Measurements from ENCODE around the gene GCNT3.
A peak's percentile ranks its signal among the peaks of the same experiment; 100 is the strongest.

Gene GCNT3

GRCh38 chr15:59657635-59658125, 46.1 kb downstream of the GCNT3 start:
- DNase-seq, result no peak
- peak overlapping the region in 6 of 7 experiments; percentile 16 to 88 (median 83) for H3K4me3 ChIP-seq (ENCODE audit: control insufficient read depth in 1 of 7, extremely low read depth in 1 of 7, insufficient read depth in 4 of 7, low read depth in 2 of 7, low read length in 6 of 7)
- H3K27me3 ChIP-seq (replicated peaks in 2 of 5; ENCODE audit: control insufficient read depth in 4 of 5, insufficient read depth in 5 of 5, low read length in 4 of 5), result no peaks in the 10 kb centered on the region
- WGBS (ENCODE audit: insufficient coverage), result 80% methylated on average over 10 of the region's 23 CpGs
- H3K27ac ChIP-seq (ENCODE audit: insufficient read depth in 1 of 2, low read depth in 1 of 2, low read length in 2 of 2, poor library complexity in 1 of 2, severe bottlenecking in 2 of 2), result peak overlapping the region in 1 of 2 experiments; percentile 85
- peaks cover 5 to 32% (median 17%) of the 10 kb centered on the region in 4 experiments for H3K4me1 ChIP-seq (ENCODE audit: control extremely low read depth in 1 of 4, control insufficient read depth in 4 of 4, insufficient read depth in 4 of 4, low read length in 3 of 4)
- ChIA-PET POLR2A (interaction anchor here (0.6 to 1.3 kb wide), 5 partner anchors 12 to 768 kb away, joined by 3 to 5 read pairs (median 4); partner anchors contain the start of gene BNIP2), CTCF (interaction anchor here (0.9 to 1.3 kb wide), 3 partner anchors 17 to 1351 kb away, joined by 4 read pairs; no protein-coding TSS in a partner anchor)
- peaks cover 15 to 38% (median 27%) of the 10 kb centered on the region in 4 experiments for H3K36me3 ChIP-seq (ENCODE audit: control insufficient read depth in 4 of 4, insufficient read depth in 4 of 4, low read length in 3 of 4)
- H3K9me3 ChIP-seq (ENCODE audit: control extremely low read depth in 1 of 5, control insufficient read depth in 4 of 5, insufficient read depth in 2 of 5, low read depth in 1 of 5, low read length in 4 of 5), result peaks cover 0 to under 1% (median 0%) of the 10 kb centered on the region in 5 experiments

DNA sequence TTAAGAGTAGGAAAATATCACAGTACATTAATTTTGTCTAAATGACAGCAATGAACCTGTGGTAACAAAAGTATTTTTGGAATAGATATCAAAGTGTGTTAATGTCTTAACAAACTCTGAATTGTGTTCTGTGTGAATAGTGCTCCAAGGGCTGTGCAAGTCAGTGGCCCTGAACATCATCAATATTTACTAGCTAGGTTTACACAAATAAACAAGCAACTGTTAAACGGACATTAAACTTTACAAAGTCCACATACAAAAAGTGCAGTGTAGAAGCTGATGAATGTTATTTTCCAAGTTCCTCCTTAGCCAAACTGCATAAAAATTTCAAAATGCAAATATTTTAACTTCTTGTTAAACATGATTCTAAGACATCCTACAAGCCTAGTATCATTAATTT, 47.8 kb downstream of the GCNT3 start:
- no CpG with 5 or more reads among the region's 1 CpG for whole genome bisulfite sequencing (ENCODE audit: insufficient coverage)
- Histone ChIP-seq H3K36me3 (ENCODE audit: control insufficient read depth in 4 of 4, insufficient read depth in 4 of 4, low read length in 3 of 4) (peaks cover 11 to 41% (median 25%) of the 10 kb centered on the region in 4 experiments), H3K9me3 (ENCODE audit: control extremely low read depth in 1 of 5, control insufficient read depth in 4 of 5, insufficient read depth in 2 of 5, low read depth in 1 of 5, low read length in 4 of 5) (no peaks in the 10 kb centered on the region), H3K27me3 (replicated peaks in 2 of 5; ENCODE audit: control insufficient read depth in 4 of 5, insufficient read depth in 5 of 5, low read length in 4 of 5) (no peaks in the 10 kb centered on the region), H3K4me1 (ENCODE audit: control extremely low read depth in 1 of 4, control insufficient read depth in 4 of 4, insufficient read depth in 4 of 4, low read length in 3 of 4) (peaks cover 5 to 26% (median 17%) of the 10 kb centered on the region in 4 experiments), H3K4me3 (ENCODE audit: control insufficient read depth in 1 of 7, extremely low read depth in 1 of 7, insufficient read depth in 4 of 7, low read depth in 2 of 7, low read length in 6 of 7) (no peak overlapping the region), H3K27ac (ENCODE audit: insufficient read depth in 1 of 2, low read depth in 1 of 2, low read length in 2 of 2, poor library complexity in 1 of 2, severe bottlenecking in 2 of 2) (no peak overlapping the region)
- ChIA-PET POLR2A (interaction anchor here (1.1 kb wide), 1 partner anchor 28 kb away, joined by 3 read pairs; no protein-coding TSS in a partner anchor), CTCF (interaction anchor here (1.1 kb wide), 1 partner anchor 26 kb away, joined by 3 read pairs; no protein-coding TSS in a partner anchor)
- DNase-seq, result no peak

- POLR2A ChIA-PET, result no interaction called here
- CTCF ChIA-PET, result no interaction called here
- peaks cover 0 to 6% (median 2%) of the 10 kb centered on the region in 4 experiments for H3K4me1 ChIP-seq (ENCODE audit: control extremely low read depth in 1 of 4, control insufficient read depth in 4 of 4, insufficient read depth in 4 of 4, low read length in 3 of 4)
- no peak overlapping the region for H3K27ac ChIP-seq (ENCODE audit: insufficient read depth in 1 of 2, low read depth in 1 of 2, low read length in 2 of 2, poor library complexity in 1 of 2, severe bottlenecking in 2 of 2)
- 100% methylated on average over 1 of the region's 1 CpG for WGBS (ENCODE audit: insufficient coverage)
- no peaks in the 10 kb centered on the region for H3K27me3 ChIP-seq (replicated peaks in 2 of 5; ENCODE audit: control insufficient read depth in 4 of 5, insufficient read depth in 5 of 5, low read length in 4 of 5)
- no peak for DNase-seq
- no peaks in the 10 kb centered on the region for H3K9me3 ChIP-seq (ENCODE audit: control extremely low read depth in 1 of 5, control insufficient read depth in 4 of 5, insufficient read depth in 2 of 5, low read depth in 1 of 5, low read length in 4 of 5)
- no peak overlapping the region for H3K4me3 ChIP-seq (ENCODE audit: control insufficient read depth in 1 of 7, extremely low read depth in 1 of 7, insufficient read depth in 4 of 7, low read depth in 2 of 7, low read length in 6 of 7)
- peaks cover 13 to 58% (median 36%) of the 10 kb centered on the region in 4 experiments for H3K36me3 ChIP-seq (ENCODE audit: control insufficient read depth in 4 of 4, insufficient read depth in 4 of 4, low read length in 3 of 4)
Observed at GRCh38 chr15:59662260-59662659, 50.7 kb downstream of the GCNT3 start.

DNA sequence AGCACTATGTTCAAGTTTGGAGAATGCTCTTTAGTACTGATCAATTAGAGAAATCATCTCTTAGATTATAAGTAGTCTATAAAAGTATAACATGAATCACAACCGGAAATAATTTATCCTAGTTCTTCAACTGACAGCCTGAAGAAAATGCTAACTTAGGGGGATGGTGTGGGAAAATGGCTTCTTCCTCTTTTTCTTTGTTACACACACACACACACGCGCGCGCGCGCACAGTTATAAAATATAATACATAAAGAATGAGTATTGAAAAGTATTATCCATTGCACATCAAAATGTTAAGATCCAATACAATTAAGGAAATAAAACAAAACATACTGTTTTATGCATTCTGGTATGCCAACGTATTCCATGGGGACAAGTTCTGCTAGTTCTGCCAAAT, 57.0 kb downstream of the GCNT3 start:
- Histone ChIP-seq H3K4me1 (ENCODE audit: control extremely low read depth in 1 of 4, control insufficient read depth in 4 of 4, insufficient read depth in 4 of 4, low read length in 3 of 4) (no peaks in the 10 kb centered on the region), H3K9me3 (ENCODE audit: control extremely low read depth in 1 of 5, control insufficient read depth in 4 of 5, insufficient read depth in 2 of 5, low read depth in 1 of 5, low read length in 4 of 5) (no peaks in the 10 kb centered on the region), H3K27ac (ENCODE audit: insufficient read depth in 1 of 2, low read depth in 1 of 2, low read length in 2 of 2, poor library complexity in 1 of 2, severe bottlenecking in 2 of 2) (no peak overlapping the region), H3K27me3 (replicated peaks in 2 of 5; ENCODE audit: control insufficient read depth in 4 of 5, insufficient read depth in 5 of 5, low read length in 4 of 5) (no peaks in the 10 kb centered on the region), H3K4me3 (ENCODE audit: control insufficient read depth in 1 of 7, extremely low read depth in 1 of 7, insufficient read depth in 4 of 7, low read depth in 2 of 7, low read length in 6 of 7) (no peak overlapping the region), H3K36me3 (ENCODE audit: control insufficient read depth in 4 of 4, insufficient read depth in 4 of 4, low read length in 3 of 4) (peaks cover 23 to 80% (median 59%) of the 10 kb centered on the region in 4 experiments)
- no CpG with 5 or more reads among the region's 8 CpGs for WGBS (ENCODE audit: insufficient coverage)
- peak in 2 of 3 donors; percentile 64 to 67 for DNase-seq
- CTCF ChIA-PET, result no interaction called here
- POLR2A ChIA-PET, result no interaction called here

All from common myeloid progenitor, CD34-positive (primary cell).